DMS 273 treated with DMSO at 0.1 percent for 48 hours (cell line): ENCODE data around the gene IFI6.

ENCODE experiments used
- DNase-seq: peaks from one replicate; lab custom pipeline; 2025; lab: John Stamatoyannopoulos, UW

IFI6 gene

GRCh38 chr1:27672750-27673112, 739 bp upstream of the IFI6 start:
- no peak for DNase-seq

DNA sequence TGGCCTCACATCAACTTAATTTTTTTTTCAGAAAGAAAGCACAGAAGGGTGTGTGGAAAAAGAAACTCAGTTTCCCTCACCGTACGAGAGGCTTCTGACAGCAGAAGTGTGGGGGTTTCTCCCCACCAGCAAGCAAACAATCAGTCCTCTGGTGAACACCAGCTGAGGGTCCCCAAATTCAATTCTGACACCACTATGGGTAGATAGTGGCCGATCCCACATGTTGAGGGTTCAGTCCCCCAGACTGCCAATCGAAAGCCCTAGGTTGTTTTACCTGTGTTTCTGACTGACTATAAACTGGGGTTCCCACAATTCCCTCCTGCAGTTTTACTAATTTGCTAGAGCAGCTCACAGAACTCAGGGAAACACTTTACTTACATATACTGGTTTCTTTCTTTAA, 2.1 kb downstream of the IFI6 start:
- DNase-seq, result no peak

- no peak for DNase-seq
Measured at GRCh38 chr1:27668808-27669723, 2.9 kb downstream of the IFI6 start.

DNA sequence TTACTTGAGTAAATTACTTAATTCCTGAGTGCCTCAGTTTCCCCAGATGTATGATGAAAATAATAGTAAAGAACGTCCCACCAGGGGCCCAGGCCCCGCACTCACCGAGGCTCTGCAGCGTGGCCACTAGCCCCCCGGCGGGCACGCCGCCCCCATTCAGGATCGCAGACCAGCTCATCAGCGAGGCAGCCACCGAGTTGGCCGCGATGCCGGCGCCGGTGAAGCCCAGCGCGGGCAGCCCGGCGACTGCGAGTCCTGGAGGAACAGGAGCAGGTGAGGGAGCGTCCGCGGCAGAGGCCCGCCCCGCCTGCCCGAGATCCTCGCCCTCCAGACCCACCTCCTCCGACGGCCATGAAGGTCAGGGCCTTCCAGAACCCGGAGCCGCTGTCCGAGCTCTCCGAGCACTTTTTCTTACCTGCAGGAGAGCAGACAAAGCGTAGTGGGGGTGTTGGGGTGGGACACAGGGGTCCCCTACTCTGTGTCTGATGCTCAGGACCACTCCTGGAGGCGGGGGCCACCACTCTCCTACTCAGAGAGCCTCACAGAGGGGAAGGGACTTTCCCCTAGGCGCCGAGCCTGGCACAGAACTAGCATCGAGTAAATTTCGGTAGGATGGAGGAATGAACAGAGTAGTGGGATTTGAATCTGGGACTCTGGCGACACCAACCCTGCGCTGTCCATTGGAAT, 3.7 kb downstream of the IFI6 start:
- no peak for DNase-seq

DNA sequence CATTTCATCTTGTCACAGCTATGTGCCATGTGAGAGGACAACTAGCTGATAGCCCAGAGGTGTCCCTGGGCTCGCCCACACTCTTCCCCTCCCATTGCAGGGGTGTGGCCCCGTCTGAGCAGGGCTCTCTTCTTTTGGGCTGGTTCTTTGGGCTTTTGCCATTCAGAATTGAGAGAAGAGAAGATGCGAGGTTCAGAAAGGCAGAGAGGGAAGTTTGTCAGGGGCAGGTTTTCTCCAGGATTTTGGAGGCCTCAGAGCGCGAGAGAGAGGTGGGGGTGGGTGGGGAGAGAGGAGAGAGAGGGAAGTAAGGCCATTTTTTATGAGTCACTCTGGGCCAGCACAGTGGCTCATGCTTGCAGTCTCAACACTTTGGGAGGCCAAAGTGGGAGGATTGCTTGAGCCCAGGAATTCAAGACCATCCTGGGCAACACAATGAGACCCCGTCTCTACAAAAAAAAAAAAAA, 5.2 kb downstream of the IFI6 start:
- DNase-seq, result no peak

- no peak for DNase-seq
Measured at GRCh38 chr1:27666294-27666693, 5.7 kb downstream of the IFI6 start.

- no peak for DNase-seq
Measured at GRCh38 chr1:27665016-27665651, 6.9 kb downstream of the IFI6 start.

DNA sequence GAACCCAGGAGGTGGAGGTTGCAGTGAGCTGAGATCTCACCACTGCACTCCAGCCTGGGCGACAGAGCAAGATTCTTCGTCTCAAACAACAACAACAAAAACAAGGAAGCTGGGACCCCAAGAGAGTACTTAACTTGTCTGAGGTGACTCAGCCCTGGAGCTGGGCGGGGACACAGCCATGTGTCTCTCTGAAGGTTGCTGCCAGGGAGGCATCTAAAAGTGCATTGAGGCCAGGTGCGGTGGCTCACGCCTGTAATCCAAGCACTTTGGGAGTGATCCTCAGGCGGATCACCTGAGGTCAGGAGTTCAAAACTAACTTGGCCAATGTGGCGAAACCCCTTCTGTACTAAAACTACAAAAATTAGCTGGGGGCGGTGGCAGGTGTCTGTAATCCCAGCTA, 7.7 kb downstream of the IFI6 start:
- DNase-seq, result no peak

GRCh38 chr1:27662707-27663393, 9.1 kb downstream of the IFI6 start:
- DNase-seq, result peak; percentile 47

DNA sequence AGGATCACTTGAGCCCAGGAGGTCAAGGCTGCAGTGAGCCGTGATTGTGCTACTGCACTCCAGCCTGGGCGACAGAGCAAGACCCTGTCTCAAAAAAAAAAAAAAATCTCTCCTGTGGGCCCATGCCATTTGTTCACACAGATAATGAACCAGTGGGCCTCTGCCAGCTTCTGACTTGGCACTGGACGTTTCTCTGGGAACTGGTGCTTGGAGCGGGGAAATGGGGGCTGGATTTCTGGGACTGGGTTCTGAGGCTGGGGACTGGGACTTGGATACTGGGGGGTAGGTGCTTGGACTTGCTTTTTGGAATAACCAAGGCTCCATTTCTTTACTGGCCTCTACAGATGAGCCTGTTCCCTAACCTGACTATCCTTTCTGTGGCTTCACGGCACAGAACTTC, 9.7 kb downstream of the IFI6 start:
- DNase-seq, result no peak

DNA sequence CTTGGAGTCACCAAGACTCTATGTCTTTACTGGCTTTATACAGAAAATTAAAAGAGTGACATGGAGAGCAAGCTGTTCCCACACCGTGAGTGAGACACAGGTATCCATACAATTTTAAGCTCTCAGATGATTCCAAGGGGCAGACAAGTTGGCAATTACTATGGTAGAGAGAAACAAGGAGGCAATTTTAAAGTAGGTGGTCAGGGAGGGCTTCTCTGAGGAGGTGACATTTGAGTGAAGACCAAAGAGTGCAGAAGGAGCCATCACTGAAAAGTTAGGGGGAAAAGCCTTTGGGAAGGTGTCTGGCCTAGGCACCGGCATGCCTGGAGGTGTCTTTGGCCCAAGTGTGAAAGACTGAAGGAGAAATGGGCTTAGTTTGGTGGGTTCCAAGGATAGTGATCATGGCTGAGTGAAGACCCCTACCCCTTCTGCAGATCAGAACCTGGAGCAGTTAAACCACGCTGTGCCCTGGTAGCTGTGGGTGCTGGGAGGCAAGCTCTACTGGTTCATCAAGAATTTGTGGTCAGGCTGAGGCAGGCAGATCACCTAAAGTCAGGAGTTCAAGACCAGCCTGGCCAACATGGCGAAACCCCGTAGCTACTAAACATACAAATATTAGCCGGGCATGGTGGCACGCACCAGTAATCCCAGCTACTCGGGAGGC, 10.4 kb downstream of the IFI6 start:
- no peak for DNase-seq

DNA sequence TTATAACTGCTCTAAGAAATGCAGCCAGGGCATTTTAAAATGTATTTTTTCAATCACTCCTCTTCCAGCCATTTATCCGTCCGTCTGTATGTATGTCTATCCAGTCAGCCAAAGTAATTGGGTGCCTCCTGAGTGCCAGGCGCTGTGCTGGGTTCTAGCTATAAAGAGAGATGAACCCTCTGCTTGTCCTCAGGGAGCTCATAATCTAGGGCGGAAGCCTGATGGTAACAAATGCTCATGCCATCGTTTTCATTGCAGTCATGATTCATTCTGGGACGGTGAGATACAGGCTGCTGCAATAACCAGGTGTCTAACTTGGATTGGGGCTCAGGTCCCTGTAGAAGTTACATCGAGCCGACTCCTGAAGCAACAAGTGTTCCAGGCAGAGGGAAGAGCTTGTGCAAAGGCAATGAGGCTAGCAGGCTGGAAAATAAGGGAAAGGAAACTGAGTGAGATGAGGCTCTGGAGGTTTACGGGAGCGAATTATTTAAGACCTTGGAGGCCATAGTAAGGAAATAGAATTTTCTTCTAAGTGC, 11.6 kb downstream of the IFI6 start:
- DNase-seq, result no peak

DNA sequence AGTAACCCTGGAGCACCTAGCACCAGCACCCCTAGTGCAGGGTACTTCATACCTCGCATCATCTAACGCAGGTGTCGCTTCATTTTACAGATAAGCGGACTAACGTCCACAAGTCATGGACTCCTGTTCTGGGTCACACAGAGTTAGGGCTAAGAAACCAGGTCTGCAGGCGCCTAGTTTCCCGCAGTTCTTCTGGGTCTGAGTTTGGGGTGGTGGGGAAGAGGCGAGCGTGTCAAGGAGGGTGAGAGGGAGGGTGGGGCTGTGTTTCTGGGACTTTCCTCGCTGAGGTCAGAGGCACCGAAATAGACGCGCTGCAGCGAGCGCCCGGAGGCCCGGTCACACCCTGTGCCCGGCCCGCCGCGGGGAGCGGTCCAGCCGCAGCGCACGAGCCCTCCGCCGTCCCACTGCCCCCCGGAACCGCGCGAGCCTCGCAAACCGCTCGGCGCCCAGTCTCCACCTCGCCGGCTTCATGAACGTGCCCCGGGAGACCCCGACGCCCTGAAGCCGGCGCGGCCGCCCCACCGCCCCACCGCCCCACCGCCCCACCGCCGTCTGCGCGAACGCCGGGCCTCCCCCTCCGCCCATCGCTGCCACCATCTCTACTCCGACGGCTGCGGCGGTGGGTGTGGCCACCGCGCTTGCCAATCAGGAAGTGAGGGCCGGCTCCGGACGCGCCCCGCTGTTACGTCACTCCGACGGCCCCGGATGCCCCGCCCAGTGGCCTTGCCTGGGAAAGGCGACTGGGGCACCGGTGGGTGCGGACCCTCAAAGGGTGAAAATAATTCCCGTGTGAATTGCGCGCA, 12.3 kb downstream of the IFI6 start:
- DNase-seq, result peak; percentile 34

DNA sequence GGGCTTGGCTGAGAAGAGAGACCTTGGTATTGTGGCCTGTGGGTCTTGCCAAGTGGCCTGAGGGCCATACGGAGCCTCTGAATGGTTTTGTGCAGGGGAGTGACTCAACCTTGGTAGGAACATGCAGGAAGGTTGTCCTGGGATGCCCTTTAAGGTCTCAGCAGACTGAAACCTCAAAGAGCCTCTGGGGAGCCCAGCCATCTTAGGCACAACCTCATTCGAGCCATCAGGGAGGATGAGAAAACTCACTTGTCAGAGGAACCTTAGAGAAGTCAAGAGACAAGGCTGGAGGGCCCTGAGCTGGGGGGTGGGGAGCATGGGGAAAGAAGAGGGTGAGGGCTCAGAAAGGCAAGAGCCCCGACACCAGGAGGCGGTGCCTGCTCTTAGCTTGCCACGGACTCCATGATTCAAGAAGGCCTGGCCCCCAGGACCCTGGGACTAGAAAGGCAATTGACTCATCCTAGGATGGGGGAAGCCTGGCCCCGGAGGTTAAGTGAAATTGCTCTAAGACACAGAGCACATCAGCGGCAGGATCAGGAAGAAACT, 13.0 kb downstream of the IFI6 start:
- no peak for DNase-seq

DNA sequence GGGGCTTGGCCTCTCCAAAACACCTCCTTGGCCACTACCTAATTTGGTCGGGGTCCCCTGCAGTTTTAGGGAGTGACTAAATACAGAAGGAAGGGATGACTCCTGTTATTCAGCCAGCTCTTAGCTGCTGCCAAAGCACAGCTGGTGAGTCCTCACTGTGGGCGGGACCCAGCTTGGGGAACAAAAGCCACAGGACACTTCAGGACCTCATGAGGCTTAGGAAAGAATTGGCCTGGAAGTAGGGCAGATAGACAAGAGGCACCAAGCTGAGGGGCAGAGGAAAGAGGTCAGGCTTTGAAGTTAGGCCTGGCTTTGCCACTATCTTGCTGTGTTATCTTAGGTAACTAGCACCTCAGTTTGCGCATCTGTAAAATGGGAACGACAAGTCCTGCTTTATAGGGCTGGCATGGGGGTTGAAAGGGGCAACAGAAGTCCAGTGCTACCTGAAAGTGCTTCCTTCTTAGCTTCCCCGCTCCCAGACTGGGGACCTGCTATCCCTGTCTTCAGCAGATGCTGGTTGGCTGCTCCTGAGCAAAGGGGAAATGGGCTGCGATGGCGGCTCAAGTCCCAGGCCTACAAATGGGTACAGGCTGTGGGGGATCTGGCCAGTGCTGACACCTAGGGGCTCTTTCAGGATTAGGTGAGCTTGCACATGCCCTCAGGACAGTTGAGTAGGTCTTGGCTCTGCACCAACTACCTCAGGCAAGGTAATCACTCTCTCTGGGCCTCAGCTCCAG, 15.7 kb downstream of the IFI6 start:
- DNase-seq, result no peak

DNA sequence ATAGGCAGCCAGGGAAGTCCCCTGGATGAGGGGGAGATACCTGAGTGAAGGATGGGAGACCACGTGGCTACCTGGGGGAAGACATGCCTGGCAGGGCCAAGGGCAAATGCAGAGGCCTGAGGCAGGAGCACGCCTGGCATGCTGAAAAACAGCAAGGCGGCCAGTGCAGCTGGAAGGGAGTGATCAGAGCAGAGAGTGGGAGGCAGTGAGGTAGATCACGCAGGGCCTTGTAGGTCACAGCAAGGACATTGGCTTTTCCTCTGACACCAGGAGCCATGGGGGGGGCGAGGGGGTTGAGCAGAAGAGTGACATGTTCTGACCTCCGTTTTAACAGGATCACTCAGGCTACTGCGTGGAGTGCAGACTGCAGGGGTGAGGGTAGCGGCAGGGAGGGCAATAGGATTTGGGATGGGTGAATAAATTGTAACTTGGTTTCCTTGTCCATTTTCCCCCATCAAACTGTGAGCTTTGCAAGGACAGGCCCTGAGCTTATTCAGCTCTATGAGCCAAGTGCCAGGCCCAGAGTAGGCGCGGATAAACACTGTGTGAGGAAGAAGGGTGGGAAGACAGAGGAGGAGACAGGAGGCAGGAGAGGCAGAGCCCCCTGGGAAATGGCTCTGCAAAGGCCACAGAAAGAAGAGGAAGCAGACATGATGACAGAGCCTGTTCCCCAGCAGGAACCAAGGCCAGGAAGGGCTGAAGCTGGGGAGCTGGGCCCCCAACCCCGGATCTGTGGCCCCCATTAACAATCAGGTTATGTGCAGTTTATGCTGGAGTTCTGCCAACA, 16.6 kb downstream of the IFI6 start:
- no peak for DNase-seq

DNA sequence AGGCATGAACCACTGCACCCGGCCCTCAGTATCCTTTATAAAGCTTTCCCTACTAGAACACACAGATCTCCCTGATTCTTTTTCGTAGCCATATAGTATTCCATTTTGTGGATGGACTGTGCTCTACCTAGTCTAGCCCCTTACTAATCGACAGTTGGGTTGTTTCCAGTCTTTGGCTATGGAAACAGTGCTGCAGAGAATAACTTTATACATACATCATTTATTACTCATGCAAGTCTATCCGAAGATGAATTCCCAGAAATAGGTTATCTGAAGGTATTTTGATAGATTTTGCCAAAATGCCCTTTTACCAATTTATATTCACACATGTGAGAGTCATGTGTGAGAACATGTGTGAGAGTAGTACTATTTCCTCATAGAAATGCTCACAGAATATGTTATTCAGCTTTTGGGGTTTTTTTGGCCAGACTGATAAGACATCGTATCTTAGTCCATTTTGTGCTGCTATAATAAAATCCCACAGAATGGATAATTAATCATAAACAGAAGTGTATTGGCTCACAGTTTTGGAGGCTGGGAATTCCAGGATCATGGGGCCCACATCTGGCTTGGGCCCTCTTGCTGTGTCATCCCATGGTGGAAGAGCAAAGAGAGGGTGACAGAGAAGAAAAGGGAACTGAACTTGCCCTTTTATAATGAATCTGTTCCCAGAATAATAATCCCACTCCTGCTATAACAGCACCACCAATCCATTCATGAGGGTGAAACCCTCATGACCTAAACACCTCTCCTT, 19.7 kb downstream of the IFI6 start:
- DNase-seq, result no peak

DNA sequence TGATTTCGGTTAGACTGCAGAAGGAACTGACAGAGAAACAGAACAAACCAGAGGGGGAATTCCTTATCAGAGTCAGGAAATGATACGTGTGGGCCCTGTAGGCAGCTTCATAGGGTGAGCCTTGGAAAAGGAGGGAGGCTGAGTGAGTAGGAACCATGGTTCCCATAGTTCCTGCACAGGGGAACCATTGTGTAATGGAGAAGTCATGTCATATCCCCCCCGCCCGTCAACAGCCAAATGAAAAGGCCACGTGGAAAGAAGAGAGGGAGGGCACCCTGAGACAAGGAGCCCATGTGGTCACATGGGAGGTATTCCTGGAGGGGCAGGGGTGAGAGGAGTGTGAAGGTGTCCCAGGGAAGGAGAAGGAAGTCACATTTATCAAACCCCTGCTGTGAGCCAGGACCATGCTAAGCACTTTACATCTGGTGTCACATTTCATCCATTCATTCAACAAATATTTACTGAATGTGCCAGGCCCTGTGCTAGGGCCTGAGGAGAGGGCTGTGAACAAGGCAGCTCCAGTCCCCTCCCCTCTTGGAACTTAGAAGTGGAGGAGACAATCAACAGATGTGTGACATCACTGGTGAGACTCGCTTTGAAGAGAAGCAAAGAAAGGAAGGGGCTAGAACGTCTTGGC, 21.3 kb downstream of the IFI6 start:
- no peak for DNase-seq
